Astrocyte (in vitro differentiated cells and primary cell): Measurements from ENCODE around the gene COL26A1. TPM values are rescaled to one million over a fixed set of nuclear protein-coding genes. Genes with fewer than 3 reads are reported as not detected.

ENCODE experiments used
- DNase-seq: peaks from one replicate; pipeline ENCODE4 v3.0.0-alpha.2; 2010; ENCODE audit warnings: low read depth
- FAIRE-seq: peaks from 2 replicates; lab custom pipeline; 2011; peaks lifted over from hg19 to GRCh38; lab: Jason Lieb, UNC
- H2AFZ ChIP-seq: 2 replicates; pipeline ENCODE4 v1.6.0; 2012; ENCODE audit warnings: low read depth, low read length, inconsistent platforms
- H3K27ac ChIP-seq: 2 replicates; pipeline ENCODE4 v1.5.1; 2011; ENCODE audit warnings: low read depth, low read length, inconsistent platforms
- H3K27me3 ChIP-seq: 2 replicates; pipeline ENCODE4 v1.6.0; 2011; ENCODE audit warnings: low read length, inconsistent platforms; ENCODE audit not compliant: insufficient read depth
- H3K36me3 ChIP-seq: 2 replicates; pipeline ENCODE4 v1.5.1; 2011; ENCODE audit warnings: low read length, inconsistent platforms; ENCODE audit not compliant: insufficient read depth
- H3K4me1 ChIP-seq: 2 replicates; pipeline ENCODE4 v1.5.1; 2011; ENCODE audit warnings: low read length, inconsistent platforms; ENCODE audit not compliant: insufficient read depth
- H3K4me2 ChIP-seq: 2 replicates; pipeline ENCODE4 v1.6.0; 2012; ENCODE audit warnings: low read length, inconsistent platforms
- H3K4me3 ChIP-seq: 2 replicates; pipeline ENCODE4 v1.5.1; 2011; ENCODE audit warnings: low read depth, mild to moderate bottlenecking, low read length, inconsistent platforms; ENCODE audit not compliant: insufficient read depth
- H3K79me2 ChIP-seq: 2 replicates; pipeline ENCODE4 v1.6.0; 2012; ENCODE audit warnings: mild to moderate bottlenecking, low read length, inconsistent platforms; ENCODE audit not compliant: insufficient read depth
- H3K9ac ChIP-seq: 2 replicates; pipeline ENCODE4 v1.6.0; 2012; ENCODE audit warnings: mild to moderate bottlenecking, low read length, inconsistent platforms
- H3K9me3 ChIP-seq: 2 replicates; pipeline ENCODE4 v1.5.1; 2012; ENCODE audit warnings: low read depth, mild to moderate bottlenecking, low read length, inconsistent platforms; ENCODE audit not compliant: insufficient read depth
- H4K20me1 ChIP-seq: 2 replicates; pipeline ENCODE4 v1.6.0; 2012; ENCODE audit warnings: low read length, inconsistent platforms; ENCODE audit not compliant: insufficient read depth
- H3K27ac Mint-ChIP-seq: one replicate; pipeline ENCODE4 v1.8.0; 2021; ENCODE audit warnings: mild to moderate bottlenecking, mixed read lengths; ENCODE audit not compliant: unreplicated experiment
- H3K27me3 Mint-ChIP-seq: one replicate; pipeline ENCODE4 v1.8.0; 2021; ENCODE audit warnings: low read depth, mixed read lengths; ENCODE audit not compliant: unreplicated experiment
- H3K36me3 Mint-ChIP-seq: one replicate; pipeline ENCODE4 v1.8.0; 2021; ENCODE audit warnings: low read depth, mixed read lengths; ENCODE audit not compliant: unreplicated experiment
- H3K4me1 Mint-ChIP-seq: one replicate; pipeline ENCODE4 v1.8.0; 2021; ENCODE audit warnings: low read depth, mixed read lengths; ENCODE audit not compliant: unreplicated experiment
- H3K4me3 Mint-ChIP-seq: one replicate; pipeline ENCODE4 v1.8.0; 2021; ENCODE audit warnings: mild to moderate bottlenecking, moderate library complexity, mixed read lengths; ENCODE audit not compliant: unreplicated experiment
- H3K9me3 Mint-ChIP-seq: one replicate; pipeline ENCODE4 v1.8.0; 2021; ENCODE audit warnings: mild to moderate bottlenecking, mixed read lengths; ENCODE audit not compliant: unreplicated experiment
- EZH2 ChIP-seq: IDR thresholded peaks from 2 replicates; pipeline ENCODE4 v1.6.1; 2012; ENCODE audit warnings: mild to moderate bottlenecking, low read length, inconsistent platforms; ENCODE audit not compliant: insufficient read depth
- total RNA-seq: library from RNA; stranded (reverse); gene quantifications from 2 replicates; pipeline ENCODE4 v1.2.1, GENCODE V29; 2021
- TF ChIP-seq, protein P1 (sequence below): IDR thresholded peaks from 2 replicates; pipeline ENCODE4 v1.5.1; 2011; ENCODE audit warnings: low read depth, mild to moderate bottlenecking, inconsistent platforms, low read length, moderate library complexity; ENCODE audit not compliant: insufficient read depth

Gene COL26A1
- total RNA-seq, 1 donor from 2014 or later, result 7.1 TPM

GRCh38 chr7:101418694-101419093, 56.0 kb downstream of the COL26A1 start:
- no peaks in the 10 kb centered on the region for H3K36me3 ChIP-seq
- no peak overlapping the region for H3K4me3 ChIP-seq
- no peak overlapping the region for H3K9ac ChIP-seq
- Mint-ChIP-seq H3K27me3 (peaks cover 23% of the 10 kb centered on the region), H3K4me3 (no peak overlapping the region), H3K36me3 (peaks cover 2% of the 10 kb centered on the region), H3K4me1 (no peaks in the 10 kb centered on the region), H3K27ac (no peak overlapping the region), H3K9me3 (peaks cover 2% of the 10 kb centered on the region)
- FAIRE-seq, result no peak
- H3K4me1 ChIP-seq, result no peaks in the 10 kb centered on the region
- peaks cover 4% of the 10 kb centered on the region for H3K27me3 ChIP-seq
- no peaks in the 10 kb centered on the region for H3K9me3 ChIP-seq
- no peak overlapping the region for H3K27ac ChIP-seq
- H2AFZ ChIP-seq, result no peak overlapping the region
- TF ChIP-seq, protein P1, sequence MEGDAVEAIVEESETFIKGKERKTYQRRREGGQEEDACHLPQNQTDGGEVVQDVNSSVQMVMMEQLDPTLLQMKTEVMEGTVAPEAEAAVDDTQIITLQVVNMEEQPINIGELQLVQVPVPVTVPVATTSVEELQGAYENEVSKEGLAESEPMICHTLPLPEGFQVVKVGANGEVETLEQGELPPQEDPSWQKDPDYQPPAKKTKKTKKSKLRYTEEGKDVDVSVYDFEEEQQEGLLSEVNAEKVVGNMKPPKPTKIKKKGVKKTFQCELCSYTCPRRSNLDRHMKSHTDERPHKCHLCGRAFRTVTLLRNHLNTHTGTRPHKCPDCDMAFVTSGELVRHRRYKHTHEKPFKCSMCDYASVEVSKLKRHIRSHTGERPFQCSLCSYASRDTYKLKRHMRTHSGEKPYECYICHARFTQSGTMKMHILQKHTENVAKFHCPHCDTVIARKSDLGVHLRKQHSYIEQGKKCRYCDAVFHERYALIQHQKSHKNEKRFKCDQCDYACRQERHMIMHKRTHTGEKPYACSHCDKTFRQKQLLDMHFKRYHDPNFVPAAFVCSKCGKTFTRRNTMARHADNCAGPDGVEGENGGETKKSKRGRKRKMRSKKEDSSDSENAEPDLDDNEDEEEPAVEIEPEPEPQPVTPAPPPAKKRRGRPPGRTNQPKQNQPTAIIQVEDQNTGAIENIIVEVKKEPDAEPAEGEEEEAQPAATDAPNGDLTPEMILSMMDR, result no peak
- TF ChIP-seq EZH2, result no peak
- H3K79me2 ChIP-seq, result no peaks in the 10 kb centered on the region
- no peak overlapping the region for H3K4me2 ChIP-seq
- no peaks in the 10 kb centered on the region for H4K20me1 ChIP-seq
- no peak for DNase-seq

DNA sequence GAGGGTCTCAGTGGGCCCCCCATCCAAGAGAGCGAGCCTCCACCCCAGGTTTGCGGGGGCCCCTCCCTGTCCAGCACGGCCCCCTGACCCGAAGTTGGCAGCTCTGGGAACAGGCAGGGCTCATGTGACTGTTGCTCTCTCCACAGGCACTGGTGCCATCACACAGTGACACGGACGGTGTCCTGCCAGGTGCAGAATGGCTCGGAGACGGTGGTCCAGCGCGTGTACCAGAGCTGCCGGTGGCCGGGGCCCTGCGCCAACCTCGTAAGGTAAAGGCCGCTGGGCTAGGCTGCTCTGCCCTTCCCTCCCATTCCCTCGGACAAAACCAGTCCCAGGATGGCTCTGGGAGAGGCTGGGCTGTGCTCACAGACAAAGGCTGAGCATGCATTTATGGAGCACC, 57.2 kb downstream of the COL26A1 start:
- TF ChIP-seq, protein P1, result no peak
- TF ChIP-seq EZH2, result no peak
- no peak overlapping the region for H3K4me3 ChIP-seq
- DNase-seq, result no peak
- Mint-ChIP-seq H3K4me1 (no peaks in the 10 kb centered on the region), H3K27ac (no peak overlapping the region), H3K27me3 (peaks cover 17% of the 10 kb centered on the region), H3K9me3 (peaks cover 2% of the 10 kb centered on the region), H3K4me3 (no peak overlapping the region), H3K36me3 (peaks cover 2% of the 10 kb centered on the region)
- no peaks in the 10 kb centered on the region for H3K79me2 ChIP-seq
- H3K27me3 ChIP-seq, result peaks cover 4% of the 10 kb centered on the region
- no peaks in the 10 kb centered on the region for H3K4me1 ChIP-seq
- no peaks in the 10 kb centered on the region for H4K20me1 ChIP-seq
- H3K9me3 ChIP-seq, result no peaks in the 10 kb centered on the region
- no peak overlapping the region for H2AFZ ChIP-seq
- no peaks in the 10 kb centered on the region for H3K36me3 ChIP-seq
- no peak for FAIRE-seq
- H3K27ac ChIP-seq, result no peak overlapping the region
- no peak overlapping the region for H3K9ac ChIP-seq
- H3K4me2 ChIP-seq, result no peak overlapping the region

DNA sequence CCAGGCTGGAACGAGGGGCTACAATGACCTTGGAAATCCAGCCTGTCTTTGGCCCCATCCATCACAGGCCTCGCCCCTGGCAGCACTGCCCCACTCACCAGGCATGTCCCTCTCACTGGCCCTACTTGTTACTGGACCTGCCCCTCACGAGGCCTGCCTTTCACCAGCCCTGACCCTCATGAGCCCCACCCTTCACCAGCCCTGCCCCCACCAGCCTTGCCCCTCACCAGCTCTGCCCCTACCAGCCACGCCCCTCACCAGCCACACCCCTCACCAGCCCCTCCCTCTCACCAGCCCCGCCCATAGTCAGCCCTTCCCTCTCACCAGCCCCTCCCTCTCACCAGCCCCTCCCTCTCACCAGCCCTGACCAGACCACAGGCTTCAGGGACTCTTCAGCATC, 57.8 kb downstream of the COL26A1 start:
- Histone ChIP-seq H3K4me3 (no peak overlapping the region), H3K27me3 (peaks cover 2% of the 10 kb centered on the region), H3K36me3 (no peaks in the 10 kb centered on the region), H2AFZ (no peak overlapping the region), H3K27ac (no peak overlapping the region), H3K9ac (no peak overlapping the region), H3K4me1 (no peaks in the 10 kb centered on the region), H3K4me2 (no peak overlapping the region), H3K79me2 (no peaks in the 10 kb centered on the region), H4K20me1 (no peaks in the 10 kb centered on the region), H3K9me3 (no peaks in the 10 kb centered on the region)
- Mint-ChIP-seq H3K4me1 (no peaks in the 10 kb centered on the region), H3K27me3 (peaks cover 17% of the 10 kb centered on the region), H3K4me3 (no peak overlapping the region), H3K27ac (no peak overlapping the region), H3K36me3 (peaks cover 4% of the 10 kb centered on the region), H3K9me3 (peaks cover 2% of the 10 kb centered on the region)
- TF ChIP-seq EZH2, result no peak
- TF ChIP-seq, protein P1, result no peak
- DNase-seq, result no peak
- FAIRE-seq, result no peak
